Hippocampal formation (tissue), 2 donors: ENCODE data around the gene POM121.
"Not testable (repeated sequence)": the region's sequence is repeated elsewhere in the genome, so short reads cannot be mapped to it uniquely, and the experiment has no call there.

Experiments
- DNase-seq, 2 donors: peaks; one replicate each; lab custom pipeline; 2025; lab: John Stamatoyannopoulos, UW

The POM121 gene

DNA sequence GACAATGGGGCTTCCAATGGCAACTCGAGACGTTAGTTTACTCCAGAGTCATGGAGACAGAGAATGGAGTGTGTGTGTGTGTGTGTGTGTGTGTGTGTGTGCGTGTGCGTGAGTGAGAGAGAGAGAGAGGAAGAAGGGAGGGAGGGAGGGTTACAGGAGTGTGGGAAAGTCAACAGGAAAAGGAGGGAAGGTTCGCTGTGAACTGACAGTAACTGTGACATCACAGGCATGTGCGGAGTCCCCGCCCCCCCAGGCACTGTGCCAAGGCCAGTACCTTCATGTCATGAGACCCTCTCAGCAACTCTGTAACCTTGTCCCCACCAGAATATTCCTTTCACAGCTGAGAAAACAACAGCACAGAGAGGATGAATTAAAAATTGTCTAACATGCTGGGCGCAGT, 72.6 kb downstream of the POM121 start:
- not testable (repeated sequence) for DNase-seq

DNA sequence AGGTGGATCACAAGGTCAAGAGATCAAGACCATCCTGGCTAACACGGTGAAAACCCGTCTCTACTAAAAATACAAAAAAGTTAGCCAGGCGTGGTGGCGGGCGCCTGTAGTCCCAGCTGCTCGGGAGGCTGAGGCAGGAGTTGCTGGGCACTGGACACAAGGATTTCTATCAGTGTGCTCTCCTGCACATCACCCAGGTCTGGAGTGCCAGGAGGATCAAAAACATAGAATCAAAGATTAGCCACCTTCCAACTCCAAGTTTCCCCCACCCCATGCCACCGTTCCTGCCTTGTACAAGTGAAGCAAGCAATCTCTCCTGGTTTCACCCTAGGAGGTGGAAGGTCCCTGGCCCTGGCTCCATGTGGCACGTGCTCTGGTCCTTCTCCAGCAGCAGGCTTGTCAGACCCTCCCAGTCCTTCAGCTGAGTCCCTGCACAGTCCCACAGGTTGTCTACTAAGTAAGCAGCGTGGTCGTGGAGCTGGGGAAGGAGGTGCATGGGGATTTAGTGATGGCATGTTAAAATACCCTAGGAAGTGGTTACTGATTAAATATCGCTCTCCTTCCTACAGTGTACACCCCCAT, 73.1 kb downstream of the POM121 start:
- not testable (repeated sequence) for DNase-seq
